ENCODE results near the gene KIF24.

- TF ChIP-seq CTCF (IDR thresholded peaks at IDR 0.05) (no peak), ZFX (IDR thresholded peaks at IDR 0.05; ENCODE audit: borderline replicate concordance) (no peak)
These were observed 7.6 kb downstream of the KIF24 start for GRCh38 chr9:34321451-34321850.

All from 22Rv1 (cell line).